ENCODE results near the gene SEC61A1.

SEC61A1 gene

GRCh38 chr3:128060473-128061381 lies 8.5 kb downstream of the SEC61A1 start:
- DNase-seq (ENCODE audit: low read depth) = no peak

GRCh38 chr3:128062033-128062745 lies 10.0 kb downstream of the SEC61A1 start:
- DNase-seq (ENCODE audit: low read depth) = no peak

GRCh38 chr3:128063865-128064264 lies 11.6 kb downstream of the SEC61A1 start:
- no peak for DNase-seq (ENCODE audit: low read depth)

DNA sequence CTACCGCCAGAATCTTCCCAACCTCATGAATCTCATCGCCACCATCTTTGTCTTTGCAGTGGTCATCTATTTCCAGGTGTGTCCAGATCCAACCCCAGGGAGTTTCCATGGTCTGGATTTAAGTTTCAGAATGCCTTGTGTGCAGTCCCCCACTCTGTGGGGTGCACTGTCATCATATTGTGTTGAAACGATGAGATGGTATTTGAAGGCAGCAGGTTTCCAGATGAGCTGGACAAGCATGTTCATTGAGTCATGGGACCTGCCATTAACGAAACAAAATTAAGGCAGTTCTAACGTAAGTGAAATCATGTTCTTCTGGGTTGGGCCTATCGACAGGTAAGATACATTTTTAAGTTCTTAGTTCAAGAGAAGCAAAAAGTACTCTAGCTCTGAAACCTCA lies 12.7 kb downstream of the SEC61A1 start:
- no peak for DNase-seq (ENCODE audit: low read depth)

DNA sequence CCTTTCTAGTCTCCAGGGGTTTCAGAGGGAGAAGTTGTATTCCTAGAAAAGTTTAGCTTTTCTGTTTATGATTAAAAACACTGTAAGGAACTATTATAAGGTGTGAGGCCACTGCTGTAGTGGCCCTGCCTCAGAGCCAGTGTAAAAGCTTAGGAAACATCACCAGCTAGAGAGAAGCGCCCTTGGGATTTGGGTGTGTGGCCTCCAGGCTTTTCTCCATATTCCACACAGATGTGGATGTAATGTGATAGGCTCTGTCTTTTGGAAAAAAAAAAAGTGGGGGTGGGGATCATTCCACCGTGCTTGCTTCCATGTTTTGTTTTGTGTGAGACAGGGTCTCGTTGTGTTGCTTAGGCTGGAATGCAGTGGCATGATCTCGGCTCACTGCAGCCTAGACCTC lies 13.9 kb downstream of the SEC61A1 start:
- DNase-seq (ENCODE audit: low read depth) = no peak

- no peak for DNase-seq (ENCODE audit: low read depth)
Observed at GRCh38 chr3:128066676-128067075, 14.4 kb downstream of the SEC61A1 start.

- no peak for DNase-seq (ENCODE audit: low read depth)
Observed at GRCh38 chr3:128067489-128067888, 15.3 kb downstream of the SEC61A1 start.

DNA sequence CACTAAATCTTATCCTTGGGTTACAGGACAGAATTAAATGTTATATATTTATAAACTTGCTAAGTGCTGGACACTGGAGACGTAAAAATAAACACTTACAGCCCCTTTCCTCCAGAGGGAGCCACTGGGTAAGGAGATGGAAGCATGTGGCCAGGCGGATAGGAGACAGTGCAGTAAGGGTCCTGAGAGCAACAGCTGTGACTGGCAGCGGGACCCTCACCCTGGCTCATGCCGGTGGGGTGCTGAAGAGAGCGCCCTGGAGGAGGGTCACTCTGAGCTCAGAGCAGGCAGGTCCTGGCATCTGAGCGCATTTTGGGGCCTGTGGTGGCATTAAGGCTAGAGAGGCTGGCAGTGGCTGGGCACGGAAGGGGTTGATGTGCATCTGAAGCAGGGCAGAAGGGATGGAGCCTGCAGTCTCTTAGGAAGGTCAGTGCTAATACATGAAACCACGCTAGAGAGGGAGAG lies 16.0 kb downstream of the SEC61A1 start:
- no peak for DNase-seq (ENCODE audit: low read depth)

DNA sequence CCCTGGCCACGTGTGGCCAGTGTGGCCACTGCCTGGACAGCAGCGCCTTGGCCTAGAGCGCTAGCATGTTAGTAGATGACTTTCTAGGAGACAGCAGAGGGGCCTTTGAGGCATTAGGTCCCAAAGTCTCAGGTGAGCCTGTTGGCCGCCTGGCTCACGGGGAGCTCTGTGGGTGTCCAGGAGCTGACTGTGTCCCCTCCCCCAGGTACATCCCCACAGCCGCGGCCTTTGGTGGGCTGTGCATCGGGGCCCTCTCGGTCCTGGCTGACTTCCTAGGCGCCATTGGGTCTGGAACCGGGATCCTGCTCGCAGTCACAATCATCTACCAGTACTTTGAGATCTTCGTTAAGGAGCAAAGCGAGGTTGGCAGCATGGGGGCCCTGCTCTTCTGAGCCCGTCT lies 17.0 kb downstream of the SEC61A1 start:
- DNase-seq (ENCODE audit: low read depth) = no peak

- DNase-seq (ENCODE audit: low read depth) = no peak
Observed at GRCh38 chr3:128070898-128071591, 18.8 kb downstream of the SEC61A1 start.

DNA sequence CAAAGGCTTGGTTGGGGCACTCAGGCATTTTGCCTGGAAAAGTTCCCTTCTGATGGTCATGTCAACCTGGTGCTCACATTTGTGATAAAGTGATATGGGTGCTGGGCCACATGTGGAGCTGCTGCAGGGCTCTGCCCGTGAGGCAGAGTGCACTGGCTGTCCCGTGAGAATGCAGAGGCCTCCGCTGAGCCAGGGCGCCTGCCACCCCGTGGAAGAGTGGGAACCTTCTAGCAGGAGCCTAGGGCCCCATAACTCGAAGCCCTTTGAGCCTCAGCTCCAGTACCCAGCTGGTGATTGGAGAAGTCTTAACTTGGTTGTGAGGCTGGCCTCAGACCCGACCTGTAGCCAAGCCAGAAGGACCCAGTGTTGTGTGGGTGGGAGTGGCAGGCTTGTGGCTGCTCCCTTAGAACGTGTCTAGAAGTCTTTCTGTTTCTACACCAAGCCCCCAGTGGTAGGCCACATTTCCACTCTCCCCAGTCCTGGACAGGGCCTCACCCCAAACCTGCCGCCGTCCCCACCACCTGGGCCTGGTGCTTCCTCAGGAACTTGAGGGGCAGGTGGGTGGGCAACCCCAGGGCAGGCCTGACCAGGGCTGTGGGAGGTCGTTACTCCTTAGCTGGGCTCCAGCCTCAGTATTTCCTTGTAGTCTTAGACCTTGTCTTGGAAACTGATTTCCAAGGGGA lies 19.7 kb downstream of the SEC61A1 start:
- DNase-seq (ENCODE audit: low read depth) = no peak

DNA sequence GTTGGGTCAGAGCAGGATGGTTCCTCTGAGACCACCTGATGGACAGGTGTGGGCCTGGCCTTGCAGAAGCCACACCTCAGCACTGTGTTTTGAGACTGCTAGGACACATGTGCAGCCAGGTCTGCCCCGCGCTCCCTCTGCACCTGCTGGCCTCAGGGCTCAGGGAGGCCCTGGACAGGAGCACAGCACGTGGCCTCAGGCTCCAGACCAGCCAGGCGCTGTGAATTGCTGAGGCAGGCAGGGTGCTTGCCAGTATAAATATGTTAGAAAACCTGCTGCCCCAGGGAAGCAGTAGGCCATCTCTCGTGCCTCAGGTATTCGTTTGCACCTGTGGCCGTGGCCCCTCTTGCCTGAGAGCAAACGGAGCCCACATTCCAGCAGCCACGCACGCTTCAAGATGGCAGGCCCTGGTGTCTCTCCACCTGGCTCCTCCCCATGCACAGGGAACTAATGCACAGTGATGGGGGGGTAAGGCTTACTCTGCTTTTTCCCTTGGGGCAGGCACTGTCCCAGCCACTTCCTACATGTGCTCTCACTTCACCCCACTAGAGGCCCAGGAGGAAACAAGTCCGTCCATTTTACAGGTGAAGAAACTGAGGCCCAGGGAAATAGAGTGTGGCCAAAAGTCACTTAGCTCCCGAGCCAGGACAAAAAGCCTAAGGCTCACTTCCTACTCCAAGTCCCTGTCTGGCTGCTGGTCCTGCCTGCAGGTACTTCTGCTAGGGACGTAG lies 20.4 kb downstream of the SEC61A1 start:
- DNase-seq (ENCODE audit: low read depth) = no peak

GRCh38 chr3:128073185-128073725 lies 21.0 kb downstream of the SEC61A1 start:
- DNase-seq (ENCODE audit: low read depth) = no peak

DNA sequence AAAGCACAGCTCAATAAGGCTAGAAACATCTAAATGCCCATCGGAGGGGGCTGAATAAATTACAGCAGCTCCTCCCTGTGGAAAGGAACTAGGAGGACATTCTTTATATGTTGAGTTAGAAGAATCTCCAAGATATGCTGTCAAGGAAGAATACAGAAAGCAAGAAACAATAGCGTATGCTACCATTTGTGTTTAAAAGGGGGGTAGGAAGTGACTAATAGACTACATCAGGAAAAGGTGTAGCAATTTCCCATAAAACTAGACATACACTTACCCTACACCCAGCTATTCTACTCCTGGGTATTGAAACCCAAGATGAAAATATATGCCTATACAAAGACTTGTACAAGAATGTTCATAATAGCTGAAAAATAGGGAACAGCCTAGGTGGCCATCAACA lies 21.6 kb downstream of the SEC61A1 start:
- DNase-seq (ENCODE audit: low read depth) = no peak

GRCh38 chr3:128074851-128075521 lies 22.7 kb downstream of the SEC61A1 start:
- DNase-seq (ENCODE audit: low read depth) = no peak

- DNase-seq (ENCODE audit: low read depth) = peak; percentile 74
Observed at GRCh38 chr3:128075522-128076482, 23.6 kb downstream of the SEC61A1 start.

- DNase-seq (ENCODE audit: low read depth) = no peak
Observed at GRCh38 chr3:128076483-128077201, 24.4 kb downstream of the SEC61A1 start.

DNA sequence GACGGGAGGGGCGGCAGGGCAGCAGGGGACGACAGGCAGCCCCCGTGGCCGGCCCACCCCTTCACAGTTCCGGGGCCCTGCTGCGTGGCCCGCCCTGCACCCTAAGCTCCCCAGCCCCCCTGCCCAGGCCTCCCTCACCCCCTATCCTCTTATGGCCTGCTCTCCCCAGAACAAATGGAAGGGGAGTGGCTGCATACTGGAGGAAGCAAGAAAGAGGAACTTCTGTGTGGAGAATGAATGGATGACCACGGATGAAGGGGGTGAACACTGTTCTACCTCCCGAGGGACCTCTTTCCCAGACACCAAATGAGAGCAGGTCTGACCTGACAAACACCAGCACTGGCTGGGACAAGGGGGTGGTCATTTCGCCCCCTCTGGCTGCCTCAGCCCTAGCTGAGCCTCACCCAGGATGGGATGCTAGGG lies 25.0 kb downstream of the SEC61A1 start:
- no peak for DNase-seq (ENCODE audit: low read depth)

DNA sequence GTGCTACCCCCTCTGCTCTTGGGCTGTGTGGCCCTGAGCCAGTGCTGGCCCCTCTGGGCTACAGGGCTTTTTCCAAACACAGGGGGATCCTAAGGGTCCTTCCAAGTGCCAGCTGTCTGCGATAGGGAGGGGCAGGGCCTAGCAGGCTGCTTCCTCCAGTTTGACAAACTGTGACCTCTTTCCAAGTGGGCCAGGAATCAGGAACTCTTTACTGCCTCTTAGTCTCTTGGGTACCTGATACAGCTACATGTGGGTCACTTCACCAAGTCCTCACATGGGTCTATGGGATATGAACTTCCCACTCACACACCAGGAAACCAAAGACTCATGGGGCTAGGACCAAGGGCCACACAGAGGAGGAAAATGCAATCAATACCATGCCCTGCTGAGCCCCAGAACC lies 25.4 kb downstream of the SEC61A1 start:
- no peak for DNase-seq (ENCODE audit: low read depth)

All from stimulated activated CD8-positive, alpha-beta memory T cell treated with anti-CD3 and anti-CD28 coated beads, Interleukin-15, amount 100 ng/mL, for 1 hour (primary cell).